Spinal cord (tissue), 10 donors: ENCODE data around the gene PSMG1. TPM values are rescaled to one million over a fixed set of nuclear protein-coding genes. Genes with fewer than 3 reads are reported as not detected.

Experiments used
- DNase-seq, 6 donors: peaks; one replicate each; pipeline versions ENCODE4 v3.0.0 to v3.0.0-alpha.2; 2013 to 2015; ENCODE audit warnings: low spot score in 6 of 6, low read depth in 4 of 6
- H3K27ac ChIP-seq: one replicate; pipeline ENCODE4 v1.5.1; 2013; ENCODE audit warnings: low read depth, low read length, control low read depth
- H3K27me3 ChIP-seq: one replicate; pipeline ENCODE4 v1.6.1; 2013; ENCODE audit warnings: low read length; ENCODE audit not compliant: control insufficient read depth, insufficient read depth
- H3K36me3 ChIP-seq: one replicate; pipeline ENCODE4 v1.6.1; 2013; ENCODE audit warnings: low read length; ENCODE audit not compliant: control insufficient read depth, insufficient read depth
- H3K4me1 ChIP-seq: one replicate; pipeline ENCODE4 v1.6.1; 2013; ENCODE audit warnings: low read length; ENCODE audit not compliant: control insufficient read depth, insufficient read depth
- H3K4me3 ChIP-seq: one replicate; pipeline ENCODE4 v1.5.1; 2013; ENCODE audit warnings: low read depth, low read length, control low read depth
- H3K9me3 ChIP-seq: one replicate; pipeline ENCODE4 v1.6.1; 2013; ENCODE audit warnings: low read length; ENCODE audit not compliant: control insufficient read depth, insufficient read depth
- WGBS: methylation state at CpG from one replicate; pipeline ENCODE4 v1.1.5; 2013; ENCODE audit warnings: missing lambda C conversion rate; ENCODE audit not compliant: insufficient coverage; 5-methylcytosine and 5-hydroxymethylcytosine counted together
- polyA plus RNA-seq, 2 donors: library from polyadenylated mRNA; unstranded; fragments of 120-200 nt; gene quantifications; one replicate each; pipeline ENCODE4 v1.2.1, GENCODE V29; 2013; ENCODE audit not compliant: insufficient read length in 2 of 2
- total RNA-seq, 2 donors: library from RNA; depleted of rRNA in 1 of 2; stranded (reverse); fragments of 120-200 nt in 1 of 2; fragments of >200 nt in 1 of 2; gene quantifications; one replicate each; pipeline versions ENCODE4 v1.2.3 to v1.2.4, GENCODE V29; 2013 to 2014
- donor health status: healthy.

Gene PSMG1
- total and polyA plus RNA-seq, 4 donors: 34.4 to 46.0 (median 44.6) TPM

GRCh38 chr21:39134288-39134810 lies 48.9 kb downstream of the PSMG1 start:
- no peaks in the 10 kb centered on the region for H3K36me3 ChIP-seq
- H3K4me3 ChIP-seq: no peak overlapping the region
- H3K9me3 ChIP-seq: no peaks in the 10 kb centered on the region
- peaks cover 9% of the 10 kb centered on the region for H3K4me1 ChIP-seq
- no peak for DNase-seq
- no peaks in the 10 kb centered on the region for H3K27me3 ChIP-seq
- 88% methylated on average over 15 of the region's 15 CpGs for WGBS
- H3K27ac ChIP-seq: no peak overlapping the region

GRCh38 chr21:39132248-39132647 lies 51.0 kb downstream of the PSMG1 start:
- no peak overlapping the region for H3K4me3 ChIP-seq
- WGBS: 86% methylated on average over 3 of the region's 3 CpGs
- peaks cover 4% of the 10 kb centered on the region for H3K4me1 ChIP-seq
- DNase-seq: no peak
- no peaks in the 10 kb centered on the region for H3K36me3 ChIP-seq
- no peak overlapping the region for H3K27ac ChIP-seq
- H3K9me3 ChIP-seq: no peaks in the 10 kb centered on the region
- H3K27me3 ChIP-seq: no peaks in the 10 kb centered on the region

- H3K27me3 ChIP-seq: no peaks in the 10 kb centered on the region
- no peaks in the 10 kb centered on the region for H3K36me3 ChIP-seq
- H3K4me1 ChIP-seq: no peaks in the 10 kb centered on the region
- no peak overlapping the region for H3K27ac ChIP-seq
- H3K4me3 ChIP-seq: no peak overlapping the region
- DNase-seq: no peak
- WGBS: no CpG with 5 or more reads among the region's 1 CpG
- H3K9me3 ChIP-seq: no peaks in the 10 kb centered on the region
Measured at GRCh38 chr21:39131791-39132190, 51.5 kb downstream of the PSMG1 start.

DNA sequence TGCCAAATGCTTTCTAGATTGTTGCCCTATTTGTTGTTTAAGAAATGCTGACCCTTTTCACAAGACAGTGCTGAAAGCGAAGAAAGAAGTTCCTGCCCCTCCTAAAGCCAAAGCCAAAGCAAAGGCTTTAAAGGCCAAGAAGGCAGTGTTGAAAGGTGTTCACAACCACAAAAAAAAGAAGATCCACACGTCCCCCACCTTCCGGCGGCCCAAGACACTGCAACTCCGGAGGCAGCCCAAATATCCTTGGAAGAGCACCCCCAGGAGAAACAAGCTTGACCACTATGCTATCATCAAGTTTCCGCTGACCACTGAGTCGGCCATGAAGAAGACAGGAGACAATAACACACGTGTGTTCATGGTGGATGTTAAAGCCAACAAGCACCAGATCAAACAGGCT lies 55.7 kb downstream of the PSMG1 start:
- Histone ChIP-seq H3K27ac (no peak overlapping the region), H3K4me3 (no peak overlapping the region), H3K36me3 (no peaks in the 10 kb centered on the region), H3K4me1 (peaks cover 5% of the 10 kb centered on the region), H3K9me3 (peaks cover 1% of the 10 kb centered on the region), H3K27me3 (no peaks in the 10 kb centered on the region)
- DNase-seq: no peak
- WGBS: 100% methylated on average over 1 of the region's 8 CpGs

DNA sequence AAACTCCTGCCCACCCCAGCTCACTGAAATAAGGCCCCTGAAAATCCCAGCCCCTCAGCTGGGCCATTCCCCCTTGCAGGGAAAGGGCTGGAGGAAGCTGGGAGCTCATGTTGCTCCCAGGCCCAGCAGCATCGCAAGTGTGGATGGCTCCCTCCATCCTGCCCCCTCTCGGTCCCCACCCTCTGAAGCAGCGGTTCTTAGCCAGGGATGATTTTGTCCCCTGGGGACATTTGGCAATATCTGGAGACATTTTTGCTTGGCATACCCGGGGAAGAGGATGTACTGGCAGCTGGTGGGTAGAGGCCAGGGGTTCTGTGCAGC lies 56.8 kb downstream of the PSMG1 start:
- no peak overlapping the region for H3K27ac ChIP-seq
- peaks cover 5% of the 10 kb centered on the region for H3K4me1 ChIP-seq
- H3K36me3 ChIP-seq: no peaks in the 10 kb centered on the region
- H3K9me3 ChIP-seq: peaks cover 1% of the 10 kb centered on the region
- no peaks in the 10 kb centered on the region for H3K27me3 ChIP-seq
- no peak for DNase-seq
- no peak overlapping the region for H3K4me3 ChIP-seq
- 75% methylated on average over 1 of the region's 4 CpGs for WGBS

DNA sequence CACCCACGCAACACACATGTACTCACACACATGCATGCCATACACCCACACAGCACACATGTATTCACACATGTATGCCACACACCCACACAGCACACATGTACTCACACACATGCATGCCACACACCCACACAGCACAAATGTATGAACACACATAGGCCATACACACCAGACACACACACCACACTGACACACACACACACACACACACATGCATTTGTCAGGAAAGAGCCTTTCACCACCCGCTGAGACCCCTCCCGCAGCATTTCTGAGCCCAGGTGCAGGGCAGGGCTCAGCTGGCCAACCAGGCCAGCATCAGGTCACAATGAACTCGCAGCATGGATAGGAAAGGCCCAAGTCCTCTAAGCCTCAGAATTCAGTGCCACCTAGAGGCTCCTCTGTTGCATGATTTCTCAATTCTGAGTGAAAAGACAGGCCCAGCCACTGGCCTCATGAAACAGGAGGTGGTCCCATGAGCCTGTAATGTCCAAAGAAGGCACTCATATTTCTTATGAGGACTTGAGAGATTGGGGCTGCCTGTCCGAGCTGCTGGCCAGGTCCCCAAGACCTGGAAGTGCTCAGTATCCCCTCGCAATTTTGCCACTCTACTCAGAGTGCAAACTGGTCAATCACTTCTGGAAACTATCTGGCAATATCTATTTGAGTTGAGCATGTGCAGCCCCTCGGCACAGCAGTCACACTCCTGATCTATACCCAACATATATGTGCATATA lies 57.3 kb downstream of the PSMG1 start:
- Histone ChIP-seq H3K4me3 (no peak overlapping the region), H3K4me1 (peaks cover 5% of the 10 kb centered on the region), H3K36me3 (no peaks in the 10 kb centered on the region), H3K27me3 (no peaks in the 10 kb centered on the region), H3K27ac (no peak overlapping the region), H3K9me3 (peaks cover 1% of the 10 kb centered on the region)
- DNase-seq: peak in 5 of 6 donors; percentile 49 to 92 (median 54)
- 47% methylated on average over 7 of the region's 7 CpGs for WGBS

Other genes with a start within 250 kb of the PSMG1 start
- gene BRWD1, start 130.2 kb upstream of the PSMG1 start, total RNA-seq: 100 to 1,000 TPM in 1 of 2 donors, 10 to 100 TPM in 1; 78.2 to 180 TPM
- 100 to 1,000 TPM in 1 of 2 donors, 10 to 100 TPM in 1; 95.8 to 123 TPM for gene BRWD1, start 130.2 kb upstream of the PSMG1 start, polyA plus RNA-seq
- 100 to 1,000 TPM; 134 to 303 TPM for gene HMGN1, start 165.6 kb upstream of the PSMG1 start, total RNA-seq
- gene HMGN1, start 165.6 kb upstream of the PSMG1 start, polyA plus RNA-seq: 100 to 1,000 TPM; 387 to 407 TPM